Cardiac muscle cell (in vitro differentiated cells and primary cell): ENCODE results near the gene MAP1S. TPM values are rescaled to one million over a fixed set of nuclear protein-coding genes. Genes with fewer than 3 reads are reported as not detected.

Source experiments
- DNase-seq, 2 donors: peaks; one replicate each; pipeline versions ENCODE4 v3.0.0 to v3.0.0-alpha.2; 2010 to 2017; ENCODE audit warnings: low read depth in 1 of 2, low spot score in 1 of 2
- H3K27ac ChIP-seq: fragments of 200-600 bp; sonication (generic); 2 replicates; pipeline ENCODE4 v1.5.1; 2016
- H3K27me3 ChIP-seq: fragments of 200-600 bp; sonication (generic); 2 replicates; pipeline ENCODE4 v1.6.0; 2016; ENCODE audit warnings: control low read depth
- H3K36me3 ChIP-seq: fragments of 200-600 bp; sonication (generic); 2 replicates; pipeline ENCODE4 v1.5.1; 2016; ENCODE audit warnings: control low read depth
- H3K4me1 ChIP-seq: fragments of 200-600 bp; sonication (generic); 2 replicates; pipeline ENCODE4 v1.8.1; 2017; ENCODE audit warnings: low read depth, mild to moderate bottlenecking, mixed run types
- H3K4me3 ChIP-seq: fragments of 200-600 bp; sonication (generic); 2 replicates; pipeline ENCODE4 v1.5.1; 2016; ENCODE audit warnings: mild to moderate bottlenecking
- H3K9me3 ChIP-seq: fragments of 200-600 bp; sonication (generic); 2 replicates; pipeline ENCODE4 v1.5.1; 2017; ENCODE audit warnings: low read depth, mild to moderate bottlenecking, control low read depth
- CTCF ChIP-seq: IDR thresholded peaks from 2 replicates; pipeline ENCODE4 v1.5.1; 2012; ENCODE audit warnings: low read depth, mild to moderate bottlenecking, low read length
- polyA plus RNA-seq: library from polyadenylated mRNA; unstranded; fragments of >200 nt; fragmentation: Nextera tagmentation; extraction: Ambion mirVana; gene quantifications from 2 replicates; pipeline ENCODE4 v1.2.1, GENCODE V29; 2016
- total RNA-seq: library from RNA; depleted of rRNA; stranded (reverse); fragments of >200 nt; gene quantifications from 2 replicates; pipeline ENCODE4 v1.2.3, GENCODE V29; 2016

Gene MAP1S
- total and polyA plus RNA-seq, 2 experiments from 2014 or later: 60.4 to 61.7 TPM

DNA sequence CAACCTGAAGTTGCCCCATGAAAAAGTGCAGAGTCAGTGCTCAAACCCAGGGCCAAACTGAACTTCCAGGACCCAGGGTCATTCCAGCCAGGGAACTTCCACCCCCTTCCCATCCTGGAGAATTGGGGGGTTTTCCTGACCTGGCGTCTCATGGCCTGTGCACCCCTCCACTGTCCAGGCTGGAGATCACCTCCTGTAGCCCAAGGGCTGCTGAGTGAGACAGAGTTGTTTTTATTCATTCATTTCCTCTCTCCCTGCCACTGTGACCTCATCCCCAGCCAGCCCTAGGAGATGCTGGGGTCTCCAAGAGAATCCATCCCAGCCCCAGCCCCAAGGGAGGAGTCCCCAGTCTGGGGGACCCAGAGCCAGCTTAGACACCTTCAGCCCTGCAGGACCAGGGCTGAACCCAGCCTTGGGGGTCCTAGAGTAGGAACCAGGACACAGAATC lies 36.2 kb downstream of the MAP1S start:
- Histone ChIP-seq H3K27me3 (no peaks in the 10 kb centered on the region), H3K4me3 (no peak overlapping the region), H3K36me3 (no peaks in the 10 kb centered on the region), H3K9me3 (no peaks in the 10 kb centered on the region), H3K4me1 (no peaks in the 10 kb centered on the region), H3K27ac (no peak overlapping the region)
- no peak for DNase-seq
- no peak for TF ChIP-seq CTCF

GRCh38 chr19:17755977-17756670 lies 36.8 kb downstream of the MAP1S start:
- Histone ChIP-seq H3K27me3 (no peaks in the 10 kb centered on the region), H3K4me3 (no peak overlapping the region), H3K36me3 (no peaks in the 10 kb centered on the region), H3K9me3 (no peaks in the 10 kb centered on the region), H3K27ac (no peak overlapping the region), H3K4me1 (no peaks in the 10 kb centered on the region)
- TF ChIP-seq CTCF: no peak
- DNase-seq: peak; percentile 58 to 83

- DNase-seq: peak in 1 of 2 donors; percentile 73
- Histone ChIP-seq H3K4me1 (no peaks in the 10 kb centered on the region), H3K36me3 (no peaks in the 10 kb centered on the region), H3K27me3 (no peaks in the 10 kb centered on the region), H3K27ac (no peak overlapping the region), H3K4me3 (no peak overlapping the region), H3K9me3 (no peaks in the 10 kb centered on the region)
- no peak for TF ChIP-seq CTCF
These were observed 37.8 kb downstream of the MAP1S start for GRCh38 chr19:17757125-17757524.

GRCh38 chr19:17758515-17758914 lies 39.2 kb downstream of the MAP1S start:
- no peaks in the 10 kb centered on the region for H3K36me3 ChIP-seq
- TF ChIP-seq CTCF: no peak
- no peak overlapping the region for H3K27ac ChIP-seq
- no peak overlapping the region for H3K4me3 ChIP-seq
- no peaks in the 10 kb centered on the region for H3K4me1 ChIP-seq
- H3K9me3 ChIP-seq: no peaks in the 10 kb centered on the region
- no peak for DNase-seq
- H3K27me3 ChIP-seq: no peaks in the 10 kb centered on the region

GRCh38 chr19:17761148-17761547 lies 41.9 kb downstream of the MAP1S start:
- Histone ChIP-seq H3K9me3 (no peaks in the 10 kb centered on the region), H3K4me1 (no peaks in the 10 kb centered on the region), H3K36me3 (no peaks in the 10 kb centered on the region), H3K27ac (no peak overlapping the region), H3K27me3 (no peaks in the 10 kb centered on the region), H3K4me3 (no peak overlapping the region)
- no peak for DNase-seq
- TF ChIP-seq CTCF: no peak
